Neural cell (in vitro differentiated cells): ENCODE results near the gene MVB12A.

Source experiments
- EP300 ChIP-seq: fragments of 450-650 bp; conservative IDR thresholded peaks from 2 replicates; pipeline ENCODE4 v1.6.1; 2014; ENCODE audit warnings: antibody characterized with exemption, mild to moderate bottlenecking, moderate library complexity; ENCODE audit not compliant: poor library complexity, severe bottlenecking
- EZH2 ChIP-seq: fragments of 200-600, 300-800 bp; shearing (Covaris generic), sonication (generic); IDR thresholded peaks from 2 replicates; pipeline ENCODE4 v1.6.1; 2014; ENCODE audit warnings: antibody characterized with exemption, low read length, borderline replicate concordance, mild to moderate bottlenecking; ENCODE audit not compliant: insufficient read depth, poor library complexity, severe bottlenecking
- MXI1 ChIP-seq: fragments of 450-650 bp; conservative IDR thresholded peaks from 2 replicates; pipeline ENCODE4 v1.6.1; 2014; ENCODE audit warnings: antibody characterized with exemption, mild to moderate bottlenecking; ENCODE audit not compliant: poor library complexity, severe bottlenecking
- POLR2AphosphoS5 ChIP-seq: IDR thresholded peaks from 2 replicates; pipeline ENCODE4 v1.6.1; 2012
- RAD21 ChIP-seq: fragments of 450-650 bp; conservative IDR thresholded peaks from 2 replicates; pipeline ENCODE4 v1.6.1; 2014; ENCODE audit warnings: antibody characterized with exemption, mild to moderate bottlenecking, moderate library complexity
- SMC3 ChIP-seq: fragments of 450-650 bp; conservative IDR thresholded peaks from 2 replicates; pipeline ENCODE4 v1.6.1; 2014; ENCODE audit warnings: antibody characterized with exemption, mild to moderate bottlenecking, moderate library complexity; ENCODE audit not compliant: poor library complexity
- TF ChIP-seq, protein P1 (sequence below): fragments of 450-650 bp; IDR thresholded peaks from 2 replicates; pipeline ENCODE4 v1.5.1; 2014; ENCODE audit warnings: antibody characterized with exemption, mild to moderate bottlenecking, moderate library complexity; ENCODE audit not compliant: poor library complexity, severe bottlenecking

DNA sequence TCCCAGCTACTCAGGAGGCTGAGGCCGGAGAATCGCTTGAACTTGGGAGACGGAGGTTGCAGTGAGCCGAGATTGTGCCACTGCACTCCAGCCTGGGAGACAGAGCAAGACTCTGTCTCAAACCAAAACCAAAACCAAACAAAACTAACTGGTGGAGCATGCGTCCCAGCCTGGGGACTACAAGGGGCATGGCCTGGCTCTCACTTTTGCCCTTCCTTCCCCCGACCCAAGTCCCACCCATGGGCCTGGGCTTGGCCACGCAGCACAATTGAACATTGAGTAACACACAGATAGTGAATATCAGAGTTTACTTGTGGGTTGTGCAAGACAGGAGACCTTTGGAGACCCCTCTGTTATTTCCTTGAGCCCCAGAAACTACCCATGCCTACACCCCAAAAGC is 15.4 kb downstream of the MVB12A start:
- TF ChIP-seq, protein P1, sequence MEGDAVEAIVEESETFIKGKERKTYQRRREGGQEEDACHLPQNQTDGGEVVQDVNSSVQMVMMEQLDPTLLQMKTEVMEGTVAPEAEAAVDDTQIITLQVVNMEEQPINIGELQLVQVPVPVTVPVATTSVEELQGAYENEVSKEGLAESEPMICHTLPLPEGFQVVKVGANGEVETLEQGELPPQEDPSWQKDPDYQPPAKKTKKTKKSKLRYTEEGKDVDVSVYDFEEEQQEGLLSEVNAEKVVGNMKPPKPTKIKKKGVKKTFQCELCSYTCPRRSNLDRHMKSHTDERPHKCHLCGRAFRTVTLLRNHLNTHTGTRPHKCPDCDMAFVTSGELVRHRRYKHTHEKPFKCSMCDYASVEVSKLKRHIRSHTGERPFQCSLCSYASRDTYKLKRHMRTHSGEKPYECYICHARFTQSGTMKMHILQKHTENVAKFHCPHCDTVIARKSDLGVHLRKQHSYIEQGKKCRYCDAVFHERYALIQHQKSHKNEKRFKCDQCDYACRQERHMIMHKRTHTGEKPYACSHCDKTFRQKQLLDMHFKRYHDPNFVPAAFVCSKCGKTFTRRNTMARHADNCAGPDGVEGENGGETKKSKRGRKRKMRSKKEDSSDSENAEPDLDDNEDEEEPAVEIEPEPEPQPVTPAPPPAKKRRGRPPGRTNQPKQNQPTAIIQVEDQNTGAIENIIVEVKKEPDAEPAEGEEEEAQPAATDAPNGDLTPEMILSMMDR: no peak
- TF ChIP-seq EP300 (no peak), POLR2AphosphoS5 (no peak), MXI1 (no peak), RAD21 (no peak), SMC3 (no peak), EZH2 (no peak)
